Stomach (tissue), 4 donors: ENCODE results near the gene PPP3R1.

Experiments used
- EP300 ChIP-seq: sonication (generic); formaldehyde crosslinking; IDR thresholded peaks from one replicate; pipeline ENCODE4 v1.6.1; 2017; ENCODE audit warnings: antibody characterized with exemption
- POLR2A ChIP-seq, 4 donors: fragments of 450-650 bp; IDR thresholded peaks; one replicate each; pipeline ENCODE4 v1.6.1; 2016; ENCODE audit warnings: antibody characterized with exemption in 4 of 4, control low read depth in 2 of 4, mild to moderate bottlenecking in 1 of 4, moderate library complexity in 1 of 4
- POLR2AphosphoS5 ChIP-seq, 3 donors: sonication (generic); formaldehyde crosslinking; IDR thresholded peaks; one replicate each; pipeline ENCODE4 v1.6.1; 2016; ENCODE audit warnings: antibody characterized with exemption in 3 of 3
- TF ChIP-seq, protein P1 (sequence below), 7 experiments: fragments of 450-650 bp in 4 of 7; fragments of 200-600 bp in 3 of 7; sonication (generic) in 3 of 7; IDR thresholded peaks; one replicate each; pipeline ENCODE4 v1.5.1; 2016 to 2019; ENCODE audit warnings: antibody characterized with exemption in 7 of 7, control low read depth in 2 of 7, mild to moderate bottlenecking in 1 of 7

DNA sequence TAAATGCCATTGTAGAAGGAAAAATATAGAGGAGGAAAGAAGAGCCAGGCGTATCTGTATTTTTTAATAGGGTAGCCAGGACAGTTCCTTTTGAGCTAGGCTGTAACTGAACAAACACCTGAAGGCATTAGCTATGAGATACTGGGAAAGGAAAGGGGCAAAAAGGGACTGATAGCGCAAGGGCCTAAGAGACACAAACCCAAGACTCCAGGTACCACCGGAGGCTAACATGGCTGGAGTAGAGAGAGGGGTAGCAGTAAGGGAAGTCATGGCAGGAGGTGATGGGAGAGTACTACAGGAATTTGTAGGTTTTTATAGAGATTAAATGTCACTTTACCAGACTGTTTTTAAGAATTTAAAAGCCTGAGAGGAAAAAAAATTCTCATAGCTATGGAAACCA is 73.9 kb downstream of the PPP3R1 start:
- TF ChIP-seq POLR2A (IDR thresholded peaks at IDR 0.05) (no peak), EP300 (no peak), POLR2AphosphoS5 (IDR thresholded peaks at IDR 0.05) (no peak)
- TF ChIP-seq, protein P1, sequence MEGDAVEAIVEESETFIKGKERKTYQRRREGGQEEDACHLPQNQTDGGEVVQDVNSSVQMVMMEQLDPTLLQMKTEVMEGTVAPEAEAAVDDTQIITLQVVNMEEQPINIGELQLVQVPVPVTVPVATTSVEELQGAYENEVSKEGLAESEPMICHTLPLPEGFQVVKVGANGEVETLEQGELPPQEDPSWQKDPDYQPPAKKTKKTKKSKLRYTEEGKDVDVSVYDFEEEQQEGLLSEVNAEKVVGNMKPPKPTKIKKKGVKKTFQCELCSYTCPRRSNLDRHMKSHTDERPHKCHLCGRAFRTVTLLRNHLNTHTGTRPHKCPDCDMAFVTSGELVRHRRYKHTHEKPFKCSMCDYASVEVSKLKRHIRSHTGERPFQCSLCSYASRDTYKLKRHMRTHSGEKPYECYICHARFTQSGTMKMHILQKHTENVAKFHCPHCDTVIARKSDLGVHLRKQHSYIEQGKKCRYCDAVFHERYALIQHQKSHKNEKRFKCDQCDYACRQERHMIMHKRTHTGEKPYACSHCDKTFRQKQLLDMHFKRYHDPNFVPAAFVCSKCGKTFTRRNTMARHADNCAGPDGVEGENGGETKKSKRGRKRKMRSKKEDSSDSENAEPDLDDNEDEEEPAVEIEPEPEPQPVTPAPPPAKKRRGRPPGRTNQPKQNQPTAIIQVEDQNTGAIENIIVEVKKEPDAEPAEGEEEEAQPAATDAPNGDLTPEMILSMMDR (IDR thresholded peaks at IDR 0.05): no peak
